ENCODE results near the gene SLC37A4. TPM values are rescaled to one million over a fixed set of nuclear protein-coding genes. Genes with fewer than 3 reads are reported as not detected.
A peak's percentile ranks its signal among the peaks of the same experiment; 100 is the strongest.

SLC37A4 gene
- polyA plus RNA-seq (23.5 and 25.8 TPM in 2 replicates), polyA minus RNA-seq (11.3 and 13.9 TPM in 2 replicates)

- Histone ChIP-seq H3K9me3 (ENCODE audit: low read length) (no peaks in the 10 kb centered on the region), H3F3A (ENCODE audit: insufficient read depth, low read length, poor library complexity, severe bottlenecking) (no peaks in the 10 kb centered on the region), H3K79me2 (replicated peaks; ENCODE audit: insufficient read depth, low read length) (peaks cover 9% of the 10 kb centered on the region), H3K9ac (ENCODE audit: low read length) (peak within 1 kb of the TSS; percentile 88), H3K9me2 (ENCODE audit: insufficient read depth, low read length) (no peaks in the 10 kb centered on the region), H3K27ac (ENCODE audit: low read length) (peak within 1 kb of the TSS; percentile 66), H3K4me3 (ENCODE audit: low read length) (peak within 1 kb of the TSS; percentile 99), H2AFZ (ENCODE audit: low read depth, low read length) (peak within 1 kb of the TSS; percentile 98), H3K4me2 (ENCODE audit: low read length) (peak within 1 kb of the TSS; percentile 97), H3K27me3 (ENCODE audit: insufficient read depth, low read depth, low read length) (no peaks in the 10 kb centered on the region), H3K36me3 (ENCODE audit: insufficient read depth, low read length) (no peaks in the 10 kb centered on the region), H4K20me1 (ENCODE audit: insufficient read depth) (no peaks in the 10 kb centered on the region)
- no peak for TF ChIP-seq RAD21 (conservative IDR thresholded peaks at IDR 0.05)
- TF ChIP-seq EZH2 (IDR thresholded peaks at IDR 0.05; ENCODE audit: borderline replicate concordance, insufficient read depth, low read length, poor library complexity, severe bottlenecking): no peak
- TF ChIP-seq EP300 (conservative IDR thresholded peaks at IDR 0.05; ENCODE audit: poor library complexity, severe bottlenecking): peak; percentile 20
- TF ChIP-seq SMC3 (conservative IDR thresholded peaks at IDR 0.05; ENCODE audit: poor library complexity): peak; percentile 41
- peak; percentile 81 for TF ChIP-seq POLR2AphosphoS5 (IDR thresholded peaks at IDR 0.05)
- no peak for TF ChIP-seq TAF1 (IDR thresholded peaks at IDR 0.05; ENCODE audit: low read depth)
- TF ChIP-seq, protein P1, sequence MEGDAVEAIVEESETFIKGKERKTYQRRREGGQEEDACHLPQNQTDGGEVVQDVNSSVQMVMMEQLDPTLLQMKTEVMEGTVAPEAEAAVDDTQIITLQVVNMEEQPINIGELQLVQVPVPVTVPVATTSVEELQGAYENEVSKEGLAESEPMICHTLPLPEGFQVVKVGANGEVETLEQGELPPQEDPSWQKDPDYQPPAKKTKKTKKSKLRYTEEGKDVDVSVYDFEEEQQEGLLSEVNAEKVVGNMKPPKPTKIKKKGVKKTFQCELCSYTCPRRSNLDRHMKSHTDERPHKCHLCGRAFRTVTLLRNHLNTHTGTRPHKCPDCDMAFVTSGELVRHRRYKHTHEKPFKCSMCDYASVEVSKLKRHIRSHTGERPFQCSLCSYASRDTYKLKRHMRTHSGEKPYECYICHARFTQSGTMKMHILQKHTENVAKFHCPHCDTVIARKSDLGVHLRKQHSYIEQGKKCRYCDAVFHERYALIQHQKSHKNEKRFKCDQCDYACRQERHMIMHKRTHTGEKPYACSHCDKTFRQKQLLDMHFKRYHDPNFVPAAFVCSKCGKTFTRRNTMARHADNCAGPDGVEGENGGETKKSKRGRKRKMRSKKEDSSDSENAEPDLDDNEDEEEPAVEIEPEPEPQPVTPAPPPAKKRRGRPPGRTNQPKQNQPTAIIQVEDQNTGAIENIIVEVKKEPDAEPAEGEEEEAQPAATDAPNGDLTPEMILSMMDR (IDR thresholded peaks at IDR 0.05; ENCODE audit: poor library complexity, severe bottlenecking): no peak
- TF ChIP-seq REST (IDR thresholded peaks at IDR 0.05; ENCODE audit: borderline replicate concordance): no peak
- peak; percentile 86 for TF ChIP-seq MXI1 (conservative IDR thresholded peaks at IDR 0.05; ENCODE audit: poor library complexity, severe bottlenecking)
Measured at GRCh38 chr11:119030329-119031047, at the start of gene SLC37A4. Gene SLC37A4 (minus strand): TSS chr11:119030877.

DNA sequence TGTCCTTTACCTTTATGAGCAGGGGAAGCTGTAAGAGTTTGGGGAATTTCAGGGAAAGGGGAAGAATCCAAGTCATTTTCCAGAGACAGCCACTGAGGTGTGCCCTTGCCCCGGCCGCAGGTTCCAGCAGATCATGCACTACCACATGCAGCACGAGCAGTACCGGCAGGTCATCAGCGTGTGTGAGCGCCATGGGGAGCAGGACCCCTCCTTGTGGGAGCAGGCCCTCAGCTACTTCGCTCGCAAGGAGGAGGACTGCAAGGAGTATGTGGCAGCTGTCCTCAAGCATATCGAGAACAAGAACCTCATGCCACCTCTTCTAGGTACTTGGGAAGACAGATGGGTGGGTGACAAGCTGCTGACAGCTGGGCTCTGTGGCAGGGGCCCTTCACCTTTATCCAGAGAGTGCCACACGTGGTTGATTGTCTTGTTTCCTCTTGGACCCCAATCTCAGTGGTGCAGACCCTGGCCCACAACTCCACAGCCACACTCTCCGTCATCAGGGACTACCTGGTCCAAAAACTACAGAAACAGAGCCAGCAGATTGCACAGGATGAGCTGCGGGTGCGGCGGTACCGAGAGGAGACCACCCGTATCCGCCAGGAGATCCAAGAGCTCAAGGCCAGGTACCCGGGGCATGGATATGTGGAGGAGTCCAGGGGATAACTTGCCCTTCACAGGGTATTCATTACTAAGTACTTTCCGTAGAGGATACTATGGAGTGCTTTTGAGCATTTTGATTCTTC is 48.2 kb upstream of the SLC37A4 start:
- Histone ChIP-seq H3K36me3 (ENCODE audit: insufficient read depth, low read length) (no peaks in the 10 kb centered on the region), H3K9me2 (ENCODE audit: insufficient read depth, low read length) (no peaks in the 10 kb centered on the region), H2AFZ (ENCODE audit: low read depth, low read length) (no peak overlapping the region), H3F3A (ENCODE audit: insufficient read depth, low read length, poor library complexity, severe bottlenecking) (no peaks in the 10 kb centered on the region), H3K4me2 (ENCODE audit: low read length) (no peak overlapping the region), H3K4me3 (ENCODE audit: low read length) (no peak overlapping the region), H3K27me3 (ENCODE audit: insufficient read depth, low read depth, low read length) (no peaks in the 10 kb centered on the region), H3K79me2 (replicated peaks; ENCODE audit: insufficient read depth, low read length) (no peaks in the 10 kb centered on the region), H3K9me3 (ENCODE audit: low read length) (no peaks in the 10 kb centered on the region), H3K27ac (ENCODE audit: low read length) (no peak overlapping the region), H3K9ac (ENCODE audit: low read length) (no peak overlapping the region), H4K20me1 (ENCODE audit: insufficient read depth) (no peaks in the 10 kb centered on the region)
- TF ChIP-seq REST (IDR thresholded peaks at IDR 0.05; ENCODE audit: borderline replicate concordance): no peak

All from neural cell (in vitro differentiated cells).